Astrocyte of the spinal cord (primary cell): Measurements from ENCODE around the gene LAT.
"Not testable (repeated sequence)": the region's sequence is repeated elsewhere in the genome, so short reads cannot be mapped to it uniquely, and the experiment has no call there.

Source experiments
- DNase-seq: peaks from one replicate; pipeline ENCODE4 v3.0.0; 2011; ENCODE audit warnings: low read depth, low spot score
- H3K4me3 ChIP-seq: 2 replicates; pipeline ENCODE4 v1.5.1; 2011; ENCODE audit warnings: low read depth, mild to moderate bottlenecking, low read length, moderate library complexity
- CTCF ChIP-seq: IDR thresholded peaks from 2 replicates; pipeline ENCODE4 v1.5.1; 2012; ENCODE audit warnings: low read depth, mild to moderate bottlenecking, low read length, inconsistent platforms
- in situ Hi-C: cut with HindIII; loops from 2 replicates; pipeline ENCODE4 v1.10.0; 2017; ENCODE audit warnings: low sequenced_read_pairs

LAT gene

GRCh38 chr16:28990375-28991040 is 5.7 kb downstream of the LAT start:
- in situ Hi-C loops, result no loop called here
- TF ChIP-seq CTCF, result no peak
- H3K4me3 ChIP-seq, result no peak overlapping the region
- no peak for DNase-seq

- in situ Hi-C loops, result no loop called here
- TF ChIP-seq CTCF, result no peak
- DNase-seq, result no peak
- H3K4me3 ChIP-seq, result no peak overlapping the region
These were observed 6.8 kb downstream of the LAT start for GRCh38 chr16:28991687-28992086.

- in situ Hi-C loops, result no loop called here
- no peak for TF ChIP-seq CTCF
- no peak for DNase-seq
- H3K4me3 ChIP-seq, result no peak overlapping the region
These were observed 7.6 kb downstream of the LAT start for GRCh38 chr16:28992496-28992895.

- TF ChIP-seq CTCF, result no peak
- H3K4me3 ChIP-seq, result no peak overlapping the region
- in situ Hi-C loops, result no loop called here
- no peak for DNase-seq
These were observed 14.0 kb downstream of the LAT start for GRCh38 chr16:28998837-28999236.

- DNase-seq, result no peak
- in situ Hi-C loops, result no loop called here
- H3K4me3 ChIP-seq, result no peak overlapping the region
- no peak for TF ChIP-seq CTCF
These were observed 14.7 kb downstream of the LAT start for GRCh38 chr16:28999577-28999976.

GRCh38 chr16:29000019-29000418 is 15.2 kb downstream of the LAT start:
- DNase-seq, result no peak
- in situ Hi-C loops, result no loop called here
- no peak overlapping the region for H3K4me3 ChIP-seq
- TF ChIP-seq CTCF, result no peak

- not testable (repeated sequence) for H3K4me3 ChIP-seq, DNase-seq
These were observed 19.8 kb downstream of the LAT start for GRCh38 chr16:29004496-29005139.

More at GRCh38 chr16:29004496-29005139, 19.8 kb downstream of the LAT start:
- in situ Hi-C loops, result not testable (repeated sequence)
